ENCODE data around the gene USF2. TPM values are rescaled to one million over a fixed set of nuclear protein-coding genes. Genes with fewer than 3 reads are reported as not detected.
A peak's percentile ranks its signal among the peaks of the same experiment; 100 is the strongest.

Gene USF2
- total RNA-seq, 1 experiment from 2014 or later = 121 TPM

GRCh38 chr19:35294859-35295791 is 26.4 kb downstream of the USF2 start:
- POLR2A ChIA-PET = no interaction called here
- no peak for ATAC-seq
- Histone ChIP-seq H3K27me3 (ENCODE audit: control insufficient read depth, insufficient read depth, low read length) (no peaks in the 10 kb centered on the region; the same call in 1 of the 2 replicates), H3K4me3 (ENCODE audit: low read depth in 2 of 2, low read length in 2 of 2) (no peak overlapping the region), H3K9me3 (ENCODE audit: control insufficient read depth, insufficient read depth, low read depth, low read length) (no peaks in the 10 kb centered on the region), H3K36me3 (ENCODE audit: control insufficient read depth, insufficient read depth, low read length) (no peaks in the 10 kb centered on the region), H3K4me1 (ENCODE audit: control insufficient read depth, insufficient read depth, low read length) (no peaks in the 10 kb centered on the region), H3K27ac (ENCODE audit: low read length) (no peak overlapping the region)
- DNase-seq (ENCODE audit: low read depth, low spot score) = no peak
- CTCF ChIA-PET = interaction anchor here (0.5 kb wide), 1 partner anchor 127 kb away, joined by 5 read pairs; no protein-coding TSS in a partner anchor
- in situ Hi-C loops (cut with HindIII; ENCODE audit: low pct_unique_long_range_greater_than_20kb, low sequenced_read_pairs) (no loop called here), intact Hi-C loops (cut with micrococcal nuclease; ENCODE audit: unreplicated experiment) (no loop called here)
- TF ChIP-seq SIN3A (IDR thresholded peaks at IDR 0.05; ENCODE audit: borderline replicate concordance, insufficient read depth, low read depth, low read length) (no peak), TCF7L2 (IDR thresholded peaks at IDR 0.05; ENCODE audit: low read depth, low read length) (no peak)
- no TSS peak for BruUV-seq (replicated peaks)

- Histone ChIP-seq H3K27ac (ENCODE audit: low read length) (no peak overlapping the region), H3K4me1 (ENCODE audit: control insufficient read depth, insufficient read depth, low read length) (no peaks in the 10 kb centered on the region), H3K4me3 (ENCODE audit: low read depth in 2 of 2, low read length in 2 of 2) (no peak overlapping the region), H3K36me3 (ENCODE audit: control insufficient read depth, insufficient read depth, low read length) (no peaks in the 10 kb centered on the region), H3K9me3 (ENCODE audit: control insufficient read depth, insufficient read depth, low read depth, low read length) (no peaks in the 10 kb centered on the region), H3K27me3 (ENCODE audit: control insufficient read depth, insufficient read depth, low read length) (no peaks in the 10 kb centered on the region; the same call in 1 of the 2 replicates)
- no peak for DNase-seq (ENCODE audit: low read depth, low spot score)
- ATAC-seq = peak; percentile 32
- in situ Hi-C loops (cut with HindIII; ENCODE audit: low pct_unique_long_range_greater_than_20kb, low sequenced_read_pairs) (no loop called here), intact Hi-C loops (cut with micrococcal nuclease; ENCODE audit: unreplicated experiment) (no loop called here)
- BruUV-seq (replicated peaks) = no TSS peak
- POLR2A ChIA-PET = no interaction called here
- CTCF ChIA-PET = no interaction called here
- TF ChIP-seq SIN3A (IDR thresholded peaks at IDR 0.05; ENCODE audit: borderline replicate concordance, insufficient read depth, low read depth, low read length) (no peak), TCF7L2 (IDR thresholded peaks at IDR 0.05; ENCODE audit: low read depth, low read length) (no peak), POLR2AphosphoS5 (IDR thresholded peaks at IDR 0.05; ENCODE audit: low read depth, low read length) (no peak), REST (IDR thresholded peaks at IDR 0.05; ENCODE audit: insufficient read depth in 1 of 2, low read depth in 2 of 2, low read length in 1 of 2) (no peak), CTCF (IDR thresholded peaks at IDR 0.05) (no peak)
Observed at GRCh38 chr19:35295792-35296462, 27.2 kb downstream of the USF2 start.

All from Panc1 (cell line).